Measurements from ENCODE around the gene NOS1AP. TPM values are rescaled to one million over a fixed set of nuclear protein-coding genes. Genes with fewer than 3 reads are reported as not detected.

Gene NOS1AP
- total RNA-seq, 1 donor from 2014 or later: under 0.01 TPM

DNA sequence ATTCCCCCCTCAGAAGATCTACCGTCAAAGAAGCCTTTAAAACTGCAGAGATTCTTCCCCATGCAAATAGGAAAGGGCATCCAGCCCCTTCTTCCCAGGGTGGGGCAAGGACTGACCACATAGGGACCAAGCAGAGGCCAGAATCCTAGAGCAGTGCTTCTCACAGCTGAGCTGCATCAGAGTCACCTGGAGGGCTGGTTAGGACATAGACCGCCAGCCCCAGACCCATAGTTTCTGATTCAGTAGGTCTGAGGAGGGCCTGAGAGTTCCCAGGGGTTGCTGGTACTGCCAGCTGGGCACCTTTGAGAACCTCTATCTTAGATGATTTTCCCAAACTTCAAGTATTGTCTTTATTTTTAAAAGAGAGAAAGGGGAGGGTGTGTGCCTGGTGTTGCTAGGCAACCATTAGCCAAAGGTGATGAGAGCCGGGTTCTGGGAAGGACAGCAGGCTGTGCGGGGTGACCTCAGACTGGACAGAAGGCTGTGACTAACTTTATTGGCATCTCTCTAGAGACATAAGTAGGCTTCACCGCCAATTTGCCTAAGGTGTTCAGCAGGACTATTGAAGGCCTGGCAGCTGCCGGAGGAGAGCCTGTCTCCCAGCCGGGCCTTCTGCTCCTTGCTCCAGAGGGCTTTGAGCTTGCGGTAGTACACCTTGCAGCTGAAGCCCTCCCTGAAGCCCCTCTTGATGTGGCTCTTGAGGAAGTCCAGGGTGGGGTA lies 304.2 kb downstream of the NOS1AP start:
- H3K27ac ChIP-seq (ENCODE audit: low read depth, low read length): no peak overlapping the region
- H3K9ac ChIP-seq (ENCODE audit: low read depth in 1 of 3, low read length in 3 of 3): no peak overlapping the region
- H3K4me3 ChIP-seq (ENCODE audit: low read length in 3 of 3): no peak overlapping the region
- H3K4me1 ChIP-seq (ENCODE audit: control insufficient read depth in 3 of 3, insufficient read depth in 3 of 3, low read length in 3 of 3): no peaks in the 10 kb centered on the region
- no peaks in the 10 kb centered on the region for H3K36me3 ChIP-seq (ENCODE audit: control insufficient read depth in 3 of 3, insufficient read depth in 3 of 3, low read length in 3 of 3)
- no peaks in the 10 kb centered on the region for H3K9me3 ChIP-seq (ENCODE audit: control insufficient read depth in 3 of 3, low read length in 3 of 3)
- H3K27me3 ChIP-seq (ENCODE audit: control insufficient read depth in 3 of 3, insufficient read depth in 3 of 3, low read length in 3 of 3): no peaks in the 10 kb centered on the region

DNA sequence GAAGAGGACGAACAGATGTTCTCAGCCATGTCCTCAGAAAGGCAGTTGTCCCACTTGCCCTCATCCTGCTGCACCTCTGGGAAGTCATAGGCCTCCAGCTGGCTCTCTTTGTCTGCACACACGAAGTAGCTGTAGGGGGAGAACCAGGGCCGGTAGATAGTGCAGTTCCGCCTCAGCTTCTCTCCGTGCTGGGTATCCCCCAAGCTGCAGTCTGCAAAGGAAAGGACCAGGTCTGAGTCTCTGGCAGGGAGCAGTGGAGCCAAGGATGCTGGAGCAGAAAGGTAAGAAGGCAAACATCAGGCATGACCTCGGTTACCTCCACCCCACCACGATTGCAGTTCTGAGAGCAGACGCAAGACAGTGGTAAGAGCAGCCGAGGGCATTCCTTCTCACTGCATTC lies 304.9 kb downstream of the NOS1AP start:
- Histone ChIP-seq H3K4me3 (ENCODE audit: low read length in 3 of 3) (no peak overlapping the region), H3K27ac (ENCODE audit: low read depth, low read length) (no peak overlapping the region), H3K4me1 (ENCODE audit: control insufficient read depth in 3 of 3, insufficient read depth in 3 of 3, low read length in 3 of 3) (no peaks in the 10 kb centered on the region), H3K9ac (ENCODE audit: low read depth in 1 of 3, low read length in 3 of 3) (no peak overlapping the region), H3K36me3 (ENCODE audit: control insufficient read depth in 3 of 3, insufficient read depth in 3 of 3, low read length in 3 of 3) (no peaks in the 10 kb centered on the region), H3K27me3 (ENCODE audit: control insufficient read depth in 3 of 3, insufficient read depth in 3 of 3, low read length in 3 of 3) (no peaks in the 10 kb centered on the region), H3K9me3 (ENCODE audit: control insufficient read depth in 3 of 3, low read length in 3 of 3) (no peaks in the 10 kb centered on the region)

DNA sequence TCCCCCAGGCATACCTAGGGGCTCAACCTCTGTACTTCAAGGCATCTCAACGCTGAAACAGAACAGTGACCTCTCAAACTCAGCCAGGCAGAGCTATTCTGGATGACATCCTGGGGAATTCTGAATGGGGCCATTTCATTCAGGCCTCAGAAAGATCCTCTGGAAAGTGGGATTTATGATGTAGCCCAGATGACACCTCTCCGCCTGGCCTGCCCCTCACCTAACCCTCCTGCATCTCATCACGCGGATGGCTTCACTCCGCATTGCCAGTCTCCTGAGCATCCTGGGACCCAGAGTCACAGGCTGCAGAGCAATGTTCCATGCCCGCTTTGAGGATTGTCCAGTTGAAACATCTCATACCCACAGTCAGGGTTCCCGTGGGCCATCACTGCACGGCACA lies 306.0 kb downstream of the NOS1AP start:
- H3K9ac ChIP-seq (ENCODE audit: low read depth in 1 of 3, low read length in 3 of 3): no peak overlapping the region
- H3K27ac ChIP-seq (ENCODE audit: low read depth, low read length): no peak overlapping the region
- no peak overlapping the region for H3K4me3 ChIP-seq (ENCODE audit: low read length in 3 of 3)
- no peaks in the 10 kb centered on the region for H3K36me3 ChIP-seq (ENCODE audit: control insufficient read depth in 3 of 3, insufficient read depth in 3 of 3, low read length in 3 of 3)
- no peaks in the 10 kb centered on the region for H3K27me3 ChIP-seq (ENCODE audit: control insufficient read depth in 3 of 3, insufficient read depth in 3 of 3, low read length in 3 of 3)
- no peaks in the 10 kb centered on the region for H3K4me1 ChIP-seq (ENCODE audit: control insufficient read depth in 3 of 3, insufficient read depth in 3 of 3, low read length in 3 of 3)
- no peaks in the 10 kb centered on the region for H3K9me3 ChIP-seq (ENCODE audit: control insufficient read depth in 3 of 3, low read length in 3 of 3)

DNA sequence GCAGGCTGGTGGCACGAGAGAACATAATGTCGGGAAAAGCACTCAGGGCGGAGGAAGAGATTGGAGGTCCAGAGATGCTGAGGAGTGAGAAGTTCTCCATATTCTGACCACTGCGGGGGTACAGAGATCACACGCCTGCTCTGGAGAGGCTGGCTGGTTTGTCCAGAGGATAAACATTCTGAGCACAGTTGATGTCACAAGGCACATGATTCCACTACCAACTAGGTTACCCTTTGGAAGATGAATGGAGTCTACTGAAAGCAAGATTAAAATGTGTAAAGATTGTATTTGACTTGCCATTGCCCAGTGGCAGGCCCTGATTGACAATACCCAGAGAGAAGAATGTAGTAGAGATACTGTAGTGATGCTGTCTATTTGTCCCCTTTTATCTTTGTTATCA lies 307.2 kb downstream of the NOS1AP start, which contains the start of gene SPATA46:
Gene SPATA46 (minus strand): TSS at position 164 of the 400 bp plus-strand sequence. CDS start 64 bp downstream, at position 100.
- H3K9me3 ChIP-seq (ENCODE audit: control insufficient read depth in 3 of 3, low read length in 3 of 3): no peaks in the 10 kb centered on the region
- H3K4me3 ChIP-seq (ENCODE audit: low read length in 3 of 3): no peak within 1 kb of the TSS
- no peaks in the 10 kb centered on the region for H3K27me3 ChIP-seq (ENCODE audit: control insufficient read depth in 3 of 3, insufficient read depth in 3 of 3, low read length in 3 of 3)
- H3K4me1 ChIP-seq (ENCODE audit: control insufficient read depth in 3 of 3, insufficient read depth in 3 of 3, low read length in 3 of 3): no peaks in the 10 kb centered on the region
- H3K36me3 ChIP-seq (ENCODE audit: control insufficient read depth in 3 of 3, insufficient read depth in 3 of 3, low read length in 3 of 3): no peaks in the 10 kb centered on the region
- no peak within 1 kb of the TSS for H3K27ac ChIP-seq (ENCODE audit: low read depth, low read length)
- no peak within 1 kb of the TSS for H3K9ac ChIP-seq (ENCODE audit: low read depth in 1 of 3, low read length in 3 of 3)

DNA sequence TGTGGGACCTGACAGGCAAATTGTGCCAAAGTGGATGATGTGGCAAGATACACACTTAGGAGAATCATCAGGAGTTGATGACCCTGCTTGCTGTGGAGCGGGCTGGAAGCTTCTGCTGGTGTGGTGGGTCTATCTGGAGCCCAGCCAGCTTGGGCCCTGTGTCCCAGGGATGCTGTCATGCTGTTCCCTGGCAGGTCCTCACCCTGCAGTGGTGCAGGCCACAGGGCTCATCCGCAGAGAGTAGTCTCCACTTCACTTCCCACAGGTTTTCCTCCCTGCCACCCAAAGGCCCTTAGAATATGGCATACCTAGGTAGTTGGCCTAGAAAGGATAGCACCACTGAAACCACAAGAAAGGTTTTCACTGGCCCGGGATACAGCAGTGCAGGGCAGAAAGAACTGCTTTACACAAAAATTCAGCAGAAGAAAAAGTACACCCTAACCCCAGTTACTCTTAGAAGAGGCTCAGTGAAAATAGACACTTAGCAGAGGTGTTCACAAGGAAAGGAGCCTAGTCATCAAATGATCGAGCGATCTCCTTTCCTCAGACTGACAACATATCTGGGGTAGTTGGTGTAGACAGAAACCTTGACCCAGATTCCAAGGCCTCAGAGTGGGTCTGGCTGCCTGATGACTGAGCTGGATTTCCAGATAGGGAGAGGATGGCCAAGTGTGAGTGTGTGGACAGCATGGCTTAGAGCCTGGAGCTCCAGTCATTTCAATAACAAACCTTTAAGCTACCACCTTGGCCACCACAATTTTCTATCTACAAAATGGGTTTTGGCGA lies 310.8 kb downstream of the NOS1AP start:
- Histone ChIP-seq H3K27ac (ENCODE audit: low read depth, low read length) (no peak overlapping the region), H3K4me1 (ENCODE audit: control insufficient read depth in 3 of 3, insufficient read depth in 3 of 3, low read length in 3 of 3) (no peaks in the 10 kb centered on the region), H3K9ac (ENCODE audit: low read depth in 1 of 3, low read length in 3 of 3) (no peak overlapping the region), H3K27me3 (ENCODE audit: control insufficient read depth in 3 of 3, insufficient read depth in 3 of 3, low read length in 3 of 3) (no peaks in the 10 kb centered on the region), H3K9me3 (ENCODE audit: control insufficient read depth in 3 of 3, low read length in 3 of 3) (no peaks in the 10 kb centered on the region), H3K36me3 (ENCODE audit: control insufficient read depth in 3 of 3, insufficient read depth in 3 of 3, low read length in 3 of 3) (no peaks in the 10 kb centered on the region), H3K4me3 (ENCODE audit: low read length in 3 of 3) (no peak overlapping the region)

DNA sequence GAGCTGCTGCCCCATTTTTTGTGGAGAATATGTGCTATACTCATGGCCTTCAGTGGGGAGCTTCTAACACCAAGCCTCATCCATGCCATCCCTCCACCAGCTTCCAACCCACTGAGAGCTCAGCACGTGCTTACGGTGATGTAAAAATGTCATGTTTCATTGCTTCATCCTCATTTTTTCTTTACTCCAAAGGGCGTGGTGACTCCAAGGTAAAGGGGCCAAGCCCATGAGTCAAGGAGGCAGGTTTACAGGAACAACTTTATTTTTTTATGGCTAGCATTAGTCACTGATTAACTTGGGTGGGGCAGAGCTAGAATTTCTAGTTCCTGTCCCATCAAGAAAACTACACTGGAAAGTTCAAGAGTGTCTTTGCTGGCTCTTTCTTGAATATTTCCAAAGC lies 311.9 kb downstream of the NOS1AP start, which contains the start of gene C1orf226:
Gene C1orf226 (plus strand): TSS at position 346 of the 400 bp plus-strand sequence. CDS start 174 bp downstream, outside the sequence.
- Histone ChIP-seq H3K4me3 (ENCODE audit: low read length in 3 of 3) (no peak within 1 kb of the TSS), H3K27me3 (ENCODE audit: control insufficient read depth in 3 of 3, insufficient read depth in 3 of 3, low read length in 3 of 3) (no peaks in the 10 kb centered on the region), H3K36me3 (ENCODE audit: control insufficient read depth in 3 of 3, insufficient read depth in 3 of 3, low read length in 3 of 3) (no peaks in the 10 kb centered on the region), H3K9me3 (ENCODE audit: control insufficient read depth in 3 of 3, low read length in 3 of 3) (no peaks in the 10 kb centered on the region), H3K4me1 (ENCODE audit: control insufficient read depth in 3 of 3, insufficient read depth in 3 of 3, low read length in 3 of 3) (no peaks in the 10 kb centered on the region), H3K9ac (ENCODE audit: low read depth in 1 of 3, low read length in 3 of 3) (no peak within 1 kb of the TSS), H3K27ac (ENCODE audit: low read depth, low read length) (no peak within 1 kb of the TSS)

DNA sequence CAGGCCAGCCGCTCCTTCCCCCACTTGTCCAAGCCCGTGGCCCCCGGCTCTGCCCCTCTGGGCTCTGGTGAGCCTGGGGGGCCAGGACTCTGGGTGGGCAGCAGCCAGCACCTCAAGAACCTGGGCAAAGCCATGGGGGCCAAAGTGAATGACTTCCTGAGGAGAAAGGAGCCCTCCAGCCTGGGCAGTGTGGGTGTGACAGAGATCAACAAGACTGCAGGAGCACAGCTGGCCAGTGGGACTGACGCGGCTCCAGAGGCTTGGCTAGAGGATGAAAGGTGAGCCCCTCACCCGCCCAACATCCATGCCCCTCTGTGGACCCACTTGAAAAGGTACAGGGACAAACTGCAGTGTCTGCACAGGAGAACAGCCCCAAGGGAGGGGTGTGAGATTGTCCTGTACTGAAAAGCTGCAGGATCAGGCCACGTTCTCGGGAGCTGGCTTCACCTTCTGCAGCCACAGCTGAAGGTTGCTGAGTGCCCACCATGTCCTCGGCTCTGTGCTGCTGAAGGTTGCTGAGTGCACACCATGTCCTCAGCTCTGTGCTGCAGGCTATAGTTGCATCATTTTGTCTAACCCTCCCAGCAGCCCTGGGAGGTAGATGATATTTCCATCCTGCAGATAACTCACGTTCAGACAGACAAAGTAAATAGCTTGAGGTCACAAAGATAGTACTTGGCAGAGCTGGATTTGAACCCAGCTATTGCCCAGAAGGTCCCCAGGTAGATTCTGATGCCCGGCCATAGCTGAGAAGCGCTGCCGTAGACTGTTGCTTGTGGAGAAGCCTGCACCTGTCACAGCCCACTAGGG lies 312.7 kb downstream of the NOS1AP start:
- Histone ChIP-seq H3K27ac (ENCODE audit: low read depth, low read length) (no peak overlapping the region), H3K27me3 (ENCODE audit: control insufficient read depth in 3 of 3, insufficient read depth in 3 of 3, low read length in 3 of 3) (peaks cover 0 to 5% (median under 1%) of the 10 kb centered on the region in 3 donors), H3K9me3 (ENCODE audit: control insufficient read depth in 3 of 3, low read length in 3 of 3) (no peaks in the 10 kb centered on the region), H3K36me3 (ENCODE audit: control insufficient read depth in 3 of 3, insufficient read depth in 3 of 3, low read length in 3 of 3) (no peaks in the 10 kb centered on the region), H3K4me1 (ENCODE audit: control insufficient read depth in 3 of 3, insufficient read depth in 3 of 3, low read length in 3 of 3) (no peaks in the 10 kb centered on the region), H3K9ac (ENCODE audit: low read depth in 1 of 3, low read length in 3 of 3) (no peak overlapping the region), H3K4me3 (ENCODE audit: low read length in 3 of 3) (no peak overlapping the region)

DNA sequence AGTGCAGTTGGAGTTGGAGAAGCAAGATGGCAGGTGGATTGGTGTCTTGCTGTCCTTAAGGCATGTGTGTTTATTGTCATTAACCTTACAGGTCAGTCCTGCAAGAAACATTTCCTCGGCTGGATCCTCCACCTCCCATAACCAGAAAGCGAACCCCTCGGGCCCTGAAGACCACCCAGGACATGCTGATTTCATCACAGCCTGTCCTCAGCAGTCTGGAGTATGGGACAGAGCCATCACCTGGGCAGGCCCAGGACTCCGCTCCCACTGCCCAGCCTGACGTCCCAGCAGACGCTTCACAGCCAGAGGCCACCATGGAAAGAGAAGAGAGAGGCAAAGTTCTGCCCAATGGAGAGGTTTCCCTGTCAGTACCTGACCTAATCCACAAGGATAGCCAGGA lies 313.6 kb downstream of the NOS1AP start:
- H3K27ac ChIP-seq (ENCODE audit: low read depth, low read length): no peak overlapping the region
- H3K36me3 ChIP-seq (ENCODE audit: control insufficient read depth in 3 of 3, insufficient read depth in 3 of 3, low read length in 3 of 3): no peaks in the 10 kb centered on the region
- H3K27me3 ChIP-seq (ENCODE audit: control insufficient read depth in 3 of 3, insufficient read depth in 3 of 3, low read length in 3 of 3): peaks cover 4 to 9% (median 5%) of the 10 kb centered on the region in 3 donors
- no peak overlapping the region for H3K4me3 ChIP-seq (ENCODE audit: low read length in 3 of 3)
- H3K9me3 ChIP-seq (ENCODE audit: control insufficient read depth in 3 of 3, low read length in 3 of 3): no peaks in the 10 kb centered on the region
- H3K9ac ChIP-seq (ENCODE audit: low read depth in 1 of 3, low read length in 3 of 3): no peak overlapping the region
- H3K4me1 ChIP-seq (ENCODE audit: control insufficient read depth in 3 of 3, insufficient read depth in 3 of 3, low read length in 3 of 3): no peaks in the 10 kb centered on the region

DNA sequence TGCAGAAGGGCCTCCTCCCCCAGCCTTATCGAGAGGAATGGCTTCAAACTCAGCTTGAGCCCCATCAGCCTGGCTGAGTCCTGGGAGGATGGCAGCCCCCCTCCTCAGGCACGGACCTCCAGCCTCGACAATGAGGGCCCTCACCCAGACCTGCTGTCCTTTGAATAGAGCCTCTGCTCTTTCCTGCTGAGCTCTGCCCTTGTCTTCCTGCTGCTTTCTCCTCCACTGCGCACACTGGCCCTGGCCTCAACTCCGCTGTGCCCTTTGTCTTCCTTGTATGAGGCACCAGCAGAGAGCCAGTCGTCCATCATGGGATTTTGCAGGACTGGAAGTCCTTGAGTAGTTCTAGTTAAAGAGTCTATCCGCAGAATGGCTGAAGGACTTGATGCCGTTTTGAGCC lies 314.0 kb downstream of the NOS1AP start:
- Histone ChIP-seq H3K9ac (ENCODE audit: low read depth in 1 of 3, low read length in 3 of 3) (no peak overlapping the region), H3K9me3 (ENCODE audit: control insufficient read depth in 3 of 3, low read length in 3 of 3) (no peaks in the 10 kb centered on the region), H3K36me3 (ENCODE audit: control insufficient read depth in 3 of 3, insufficient read depth in 3 of 3, low read length in 3 of 3) (no peaks in the 10 kb centered on the region), H3K27me3 (ENCODE audit: control insufficient read depth in 3 of 3, insufficient read depth in 3 of 3, low read length in 3 of 3) (peaks cover 4 to 11% (median 5%) of the 10 kb centered on the region in 3 donors), H3K4me1 (ENCODE audit: control insufficient read depth in 3 of 3, insufficient read depth in 3 of 3, low read length in 3 of 3) (no peaks in the 10 kb centered on the region), H3K4me3 (ENCODE audit: low read length in 3 of 3) (no peak overlapping the region), H3K27ac (ENCODE audit: low read depth, low read length) (no peak overlapping the region)
